GM20000 (cell line): ENCODE data around the gene CACNA1B.

Experiments used
- DNase-seq: peaks from one replicate; pipeline ENCODE4 v3.0.0; 2012; ENCODE audit warnings: low spot score
- CTCF ChIP-seq: IDR thresholded peaks from 2 replicates; pipeline ENCODE4 v1.5.1; 2012; ENCODE audit warnings: mild to moderate bottlenecking, control low read depth; ENCODE audit errors: extremely low read depth, missing control alignments

Gene CACNA1B

GRCh38 chr9:138052635-138053320 is 175.2 kb downstream of the CACNA1B start:
- no peak for DNase-seq
- TF ChIP-seq CTCF, result no peak

DNA sequence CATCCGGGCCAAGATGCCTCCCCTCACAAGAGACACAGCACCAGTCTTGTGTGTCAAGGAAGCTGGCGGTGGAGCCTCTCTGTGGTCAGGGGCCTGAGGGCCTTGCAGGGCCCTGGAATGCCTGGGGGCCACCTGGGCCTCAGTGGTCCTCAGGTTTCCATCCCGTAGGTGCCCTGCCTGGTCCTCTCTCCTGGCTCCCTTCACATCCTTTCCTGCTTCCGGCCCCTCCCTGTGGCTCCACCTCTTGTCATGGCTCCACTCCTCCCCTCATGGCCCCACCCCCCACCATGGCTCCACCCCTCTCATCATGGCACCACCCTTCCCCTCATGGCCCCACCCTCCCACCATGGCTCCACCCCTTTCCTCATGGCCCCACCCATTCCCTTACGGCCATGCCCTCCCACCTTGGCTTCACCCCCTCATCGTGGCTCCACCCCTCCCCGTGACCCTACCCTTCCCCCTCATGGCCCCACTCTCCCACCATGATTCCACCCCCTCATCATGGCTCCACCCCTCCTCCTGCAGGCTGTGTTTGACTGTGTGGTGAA is 175.8 kb downstream of the CACNA1B start:
- TF ChIP-seq CTCF, result no peak
- DNase-seq, result no peak

DNA sequence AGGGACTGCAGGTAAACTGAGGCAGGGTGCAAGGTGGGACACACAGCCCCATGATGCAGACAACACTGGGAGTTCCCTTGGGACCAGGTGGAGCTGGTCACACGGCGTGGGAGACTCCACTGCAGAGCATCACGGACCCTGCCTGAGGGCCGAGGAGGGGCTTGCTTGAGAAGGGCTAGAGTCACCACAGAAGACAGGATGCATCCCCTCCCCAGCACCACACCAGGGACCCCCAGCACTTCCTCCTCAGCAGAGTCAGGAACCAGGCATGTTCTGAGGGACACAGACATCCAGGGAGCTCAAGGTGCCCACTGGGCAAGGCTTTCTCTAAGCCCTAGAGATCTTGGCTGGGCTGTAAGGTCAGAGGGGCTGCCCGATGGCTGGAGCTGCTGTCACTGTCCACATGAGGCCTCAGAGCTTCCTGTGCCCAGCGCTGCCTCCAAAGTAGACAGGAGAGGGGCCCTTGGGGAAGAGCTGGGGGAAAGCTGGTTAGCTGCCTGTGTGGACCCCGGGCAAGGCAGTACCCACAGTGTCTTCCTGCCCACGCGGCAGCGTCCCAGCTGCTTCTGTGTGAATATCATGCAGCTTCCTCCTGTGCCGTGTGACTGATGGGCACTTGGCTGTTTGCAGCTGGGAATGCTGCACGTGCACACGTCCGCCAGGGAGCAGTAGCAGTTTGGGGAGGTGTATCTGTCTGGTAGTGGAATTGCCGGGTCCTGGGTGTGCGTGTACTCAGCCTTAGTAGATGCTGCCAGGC is 176.6 kb downstream of the CACNA1B start:
- no peak for DNase-seq

GRCh38 chr9:138057726-138058125 is 180.1 kb downstream of the CACNA1B start:
- no peak for DNase-seq
- TF ChIP-seq CTCF, result no peak

More for the DNA sequence above, 176.6 kb downstream of the CACNA1B start:
- TF ChIP-seq CTCF, result no peak

- TF ChIP-seq CTCF, result no peak
- DNase-seq, result no peak
These were observed 180.6 kb downstream of the CACNA1B start for GRCh38 chr9:138058181-138058580.

- no peak for TF ChIP-seq CTCF
- DNase-seq, result no peak
These were observed 181.6 kb downstream of the CACNA1B start for GRCh38 chr9:138059196-138059595.

DNA sequence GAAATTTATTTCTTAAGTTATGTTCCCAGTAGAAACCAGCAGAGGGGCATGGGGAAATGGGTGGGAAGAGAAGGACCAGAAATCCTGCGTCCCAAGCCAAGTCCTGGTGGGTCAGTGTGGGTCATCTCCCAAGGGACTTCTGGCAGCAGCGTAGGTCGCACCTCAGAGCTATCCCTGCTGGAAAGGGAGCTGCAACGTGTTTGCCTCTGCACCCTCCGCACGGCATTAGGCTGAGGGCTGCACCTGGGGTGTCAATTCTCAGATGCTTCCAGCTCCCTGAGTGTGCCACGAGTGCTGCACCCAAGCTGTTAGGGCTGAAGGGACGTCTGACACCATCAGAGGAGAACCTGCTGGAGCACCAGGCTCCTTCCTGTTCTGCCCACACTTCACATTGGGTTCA is 182.8 kb downstream of the CACNA1B start:
- TF ChIP-seq CTCF, result no peak
- no peak for DNase-seq
